Ureter (tissue), 1 donor: ENCODE data around the gene SLC27A2. TPM values are rescaled to one million over a fixed set of nuclear protein-coding genes. Genes with fewer than 3 reads are reported as not detected.

ENCODE experiments used
- DNase-seq: peaks from one replicate; pipeline ENCODE4 v3.0.0-alpha.2; 2020; ENCODE audit warnings: low spot score
- total RNA-seq: library from RNA; stranded (reverse); gene quantifications from one replicate; pipeline ENCODE4 v1.2.4, GENCODE V29; 2023
- donor health status: DM: yes; HTN: yes; CAD: no.

Gene SLC27A2
- total RNA-seq, 1 donor from 2014 or later = 8.1 TPM

DNA sequence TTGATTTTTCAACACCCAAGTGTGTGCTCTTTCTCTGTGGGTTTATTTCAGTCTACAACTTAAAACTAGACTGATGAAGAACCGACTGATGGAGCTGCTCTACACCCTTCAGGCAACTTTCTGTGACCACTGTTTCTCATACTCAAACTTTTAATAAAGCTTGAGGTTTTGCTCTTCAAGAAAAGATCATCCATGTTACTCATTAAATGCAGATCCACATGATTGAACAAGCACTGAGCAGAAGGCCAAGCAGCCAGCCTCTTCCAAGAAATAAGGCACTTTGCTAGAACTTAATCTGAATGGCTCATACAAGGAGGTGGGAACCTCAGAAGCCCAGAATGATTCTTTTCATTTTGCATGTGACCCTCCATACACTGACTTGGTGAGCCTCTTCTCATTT is 8.7 kb downstream of the SLC27A2 start:
- DNase-seq = no peak

DNA sequence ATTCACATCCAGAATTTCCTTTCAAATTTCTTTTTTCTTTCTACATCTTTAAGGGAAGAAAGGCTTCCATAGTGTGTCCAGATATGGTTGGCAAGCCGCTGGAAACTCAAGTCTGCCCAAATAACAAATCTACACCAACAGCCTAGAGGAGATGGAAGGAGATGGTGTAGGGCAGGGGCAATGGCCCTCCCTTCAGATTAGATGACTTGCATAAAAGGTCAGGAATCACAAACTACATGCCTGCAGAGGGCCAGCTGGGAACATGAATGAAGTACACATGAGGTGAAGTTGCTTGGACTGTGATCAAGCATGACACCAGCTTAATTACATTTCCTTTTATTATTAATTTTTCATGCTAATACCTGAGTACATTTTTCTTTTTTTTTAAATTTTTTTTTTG is 10.2 kb downstream of the SLC27A2 start:
- no peak for DNase-seq

DNA sequence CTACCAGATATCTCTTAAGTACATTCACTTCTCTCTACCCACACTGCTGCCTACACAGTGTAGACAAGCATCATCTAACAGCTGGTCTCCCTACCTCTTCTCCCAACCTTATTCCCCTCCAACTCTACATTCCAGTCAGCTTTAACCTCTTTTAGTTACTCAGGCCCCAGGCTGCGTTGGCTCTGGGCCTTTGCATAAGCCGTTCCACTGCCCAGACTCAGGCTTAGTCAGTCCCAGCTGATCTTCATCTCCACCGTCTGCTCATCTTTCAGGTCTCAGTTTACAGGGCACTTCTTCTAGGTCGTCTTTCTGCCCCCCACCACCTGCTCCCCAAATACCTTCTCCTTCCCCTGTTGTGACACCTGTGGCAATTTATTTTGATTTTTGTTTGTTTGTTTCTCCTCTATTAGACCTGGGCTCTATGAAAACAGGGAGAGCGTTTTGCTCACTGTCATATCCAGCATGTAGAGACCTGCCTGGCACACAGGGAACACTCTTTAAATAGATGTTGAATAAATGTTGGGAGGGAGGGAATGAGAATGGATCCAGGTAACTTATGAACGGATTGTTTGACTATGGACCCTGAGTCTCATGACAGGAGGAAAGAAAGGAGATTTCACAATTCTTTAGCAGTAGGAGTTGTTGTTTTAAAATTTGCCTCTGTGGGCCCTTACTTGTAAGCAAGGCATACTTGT is 11.1 kb downstream of the SLC27A2 start:
- DNase-seq = no peak

DNA sequence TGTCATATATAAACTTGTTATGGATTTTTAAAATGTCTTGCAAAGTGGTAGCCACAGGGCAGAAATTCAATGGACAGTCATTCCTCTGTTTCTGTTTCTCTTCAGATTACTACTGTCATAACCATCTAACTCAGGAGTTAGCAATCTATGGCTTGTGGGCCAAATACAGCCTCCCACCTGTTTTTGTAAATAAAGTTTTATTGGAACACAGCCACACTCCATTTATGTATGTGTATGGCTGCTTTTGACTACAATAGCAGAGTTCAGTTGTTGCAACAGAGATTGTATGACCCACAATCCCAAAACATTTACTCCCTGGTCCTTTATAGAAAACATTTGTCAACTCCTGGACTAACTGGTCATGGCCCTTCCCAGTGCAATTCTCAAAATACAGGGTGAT is 20.0 kb downstream of the SLC27A2 start:
- no peak for DNase-seq

DNA sequence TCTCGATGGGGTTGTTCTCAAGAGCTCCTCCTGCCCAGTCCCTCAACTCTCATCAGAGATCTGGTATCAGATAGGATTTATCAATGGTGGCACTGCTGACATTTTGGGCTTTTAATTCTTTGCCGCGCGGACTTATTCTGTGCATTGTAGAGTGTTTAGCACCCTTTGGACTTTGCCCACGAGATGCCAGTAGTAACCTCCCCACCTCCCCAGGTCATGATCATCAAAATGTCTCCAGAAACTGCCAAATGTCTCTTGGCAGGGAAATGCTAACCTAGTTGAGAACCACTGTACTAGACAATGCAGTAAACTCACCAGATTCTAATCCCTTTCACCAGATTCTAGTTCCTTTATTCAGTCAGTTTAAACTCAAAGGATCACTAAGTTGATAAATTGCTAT is 24.0 kb downstream of the SLC27A2 start:
- no peak for DNase-seq

DNA sequence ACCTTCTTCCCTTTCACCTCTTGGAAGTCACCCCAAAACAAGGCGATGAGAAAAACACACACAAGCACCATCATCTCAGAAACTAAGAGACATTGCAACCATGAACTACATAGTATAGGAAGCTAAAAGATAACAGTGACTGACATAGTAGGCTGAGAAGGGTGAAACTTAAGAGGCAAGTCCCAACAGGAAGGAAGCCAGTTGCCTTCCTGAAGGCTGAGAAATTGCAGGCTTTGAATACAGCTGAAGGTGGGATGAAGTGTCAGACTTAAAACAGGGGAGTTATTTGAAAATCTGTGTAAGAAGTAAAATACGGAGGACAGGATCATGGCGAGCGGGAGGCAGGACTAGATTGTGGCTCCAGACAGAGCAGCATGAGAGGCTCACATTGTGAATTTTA is 27.8 kb downstream of the SLC27A2 start:
- no peak for DNase-seq

DNA sequence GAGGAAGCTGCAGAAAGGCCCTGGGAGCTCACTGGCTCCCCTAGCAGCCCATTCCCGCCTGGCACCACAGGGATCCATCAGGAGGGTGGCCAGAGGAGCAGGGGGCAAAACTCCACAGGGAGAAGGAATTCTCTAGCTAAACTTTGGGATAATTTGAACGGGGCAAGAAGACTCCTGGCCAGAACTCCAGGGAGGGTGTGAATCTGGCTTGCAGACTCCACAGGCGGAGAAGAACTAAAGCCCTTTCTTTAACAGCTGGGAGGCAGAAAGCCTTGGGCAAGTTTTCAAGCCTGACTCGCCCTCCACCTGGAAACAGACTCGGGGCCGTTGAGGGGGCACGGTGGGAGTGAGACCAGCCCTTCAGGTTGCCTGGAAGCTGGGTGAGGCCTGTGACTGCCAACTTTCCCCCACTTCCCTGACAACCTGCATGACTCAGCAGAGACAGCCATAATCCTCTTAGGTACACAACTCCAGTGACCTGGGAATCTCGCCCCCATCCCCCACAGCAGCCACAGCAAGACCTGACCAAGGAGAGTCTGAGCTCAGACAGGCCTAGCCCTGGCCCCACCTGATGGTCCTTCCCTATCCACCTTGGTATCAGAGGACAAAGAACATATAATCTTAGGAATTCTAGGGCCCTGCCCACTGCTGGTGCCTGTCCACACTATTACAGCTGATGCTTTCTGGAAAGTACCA is 28.6 kb downstream of the SLC27A2 start:
- DNase-seq = peak; percentile 53

DNA sequence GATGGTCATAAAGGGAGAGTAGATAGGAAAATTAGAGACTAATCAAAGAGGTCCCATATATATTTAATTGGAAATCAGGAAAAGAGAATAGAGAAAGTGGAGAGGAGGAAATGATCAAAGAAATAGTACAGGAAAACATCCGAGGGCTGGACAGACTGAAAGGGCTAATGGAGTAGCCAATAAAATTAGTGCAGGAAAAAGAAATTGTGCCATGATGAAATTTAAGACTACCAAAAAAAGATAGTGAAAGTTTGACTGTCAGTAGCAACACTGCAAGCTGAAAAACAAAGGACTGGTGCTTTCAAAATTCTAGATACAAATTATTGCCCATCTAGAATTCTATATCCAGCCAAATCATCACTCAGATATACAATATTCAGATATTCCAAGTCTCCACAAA is 36.3 kb downstream of the SLC27A2 start:
- no peak for DNase-seq

DNA sequence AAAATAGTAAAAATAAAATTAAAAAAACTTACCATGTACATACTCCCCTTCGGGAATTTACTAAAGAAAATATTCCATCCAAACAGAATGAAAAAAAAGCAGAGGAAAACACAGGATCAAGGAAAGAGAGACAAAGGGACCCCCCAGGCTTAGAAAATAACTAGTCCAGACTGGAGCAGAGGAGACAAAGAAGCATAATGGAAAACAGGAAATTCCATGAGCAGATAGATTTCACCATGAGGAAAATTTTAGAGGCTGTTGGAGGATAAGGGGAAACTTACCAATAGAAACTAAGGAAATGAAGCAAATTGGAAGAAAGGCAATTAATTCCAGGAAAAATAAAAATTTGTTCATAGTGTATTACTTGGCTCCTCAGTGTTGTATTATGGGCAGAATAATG is 36.7 kb downstream of the SLC27A2 start:
- no peak for DNase-seq

DNA sequence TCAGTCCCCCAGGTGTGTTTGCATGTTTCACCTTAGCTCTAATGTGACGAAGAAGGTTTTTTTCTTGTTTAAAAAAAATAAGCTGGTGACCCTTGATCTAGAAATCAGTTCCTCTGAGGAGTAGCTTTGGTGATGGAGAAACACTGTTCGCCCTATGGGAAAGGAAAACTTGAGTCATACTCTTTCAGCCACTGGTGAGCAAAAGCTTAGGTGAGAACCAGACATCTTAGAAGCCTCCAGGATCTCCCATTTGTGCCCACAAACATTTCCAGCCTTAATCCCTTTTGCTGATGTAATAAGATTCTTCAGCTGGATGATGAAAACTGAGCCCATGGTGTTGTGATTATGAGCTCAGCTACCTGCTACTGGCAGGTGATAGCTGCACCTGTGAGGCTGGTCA is 37.8 kb downstream of the SLC27A2 start:
- no peak for DNase-seq

DNA sequence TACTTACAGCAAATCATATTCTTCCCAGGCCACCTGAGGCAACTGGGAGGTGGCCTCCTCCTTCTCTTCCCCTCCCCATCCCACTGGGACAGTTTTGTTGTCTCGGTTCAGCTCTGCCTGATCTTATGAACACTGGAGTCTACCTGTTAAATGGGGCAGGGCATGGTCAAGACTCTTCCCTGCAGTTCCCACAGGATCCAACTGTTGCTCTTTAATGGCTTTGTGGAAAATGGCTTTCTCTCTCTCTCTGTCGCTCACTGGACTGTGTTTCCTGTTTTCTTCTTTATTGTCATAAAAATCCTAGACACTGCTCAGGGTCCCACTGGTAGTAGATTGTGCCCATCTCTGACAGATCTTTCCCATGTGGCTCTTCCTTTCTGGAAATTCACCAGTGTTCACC is 40.2 kb downstream of the SLC27A2 start:
- DNase-seq = no peak

DNA sequence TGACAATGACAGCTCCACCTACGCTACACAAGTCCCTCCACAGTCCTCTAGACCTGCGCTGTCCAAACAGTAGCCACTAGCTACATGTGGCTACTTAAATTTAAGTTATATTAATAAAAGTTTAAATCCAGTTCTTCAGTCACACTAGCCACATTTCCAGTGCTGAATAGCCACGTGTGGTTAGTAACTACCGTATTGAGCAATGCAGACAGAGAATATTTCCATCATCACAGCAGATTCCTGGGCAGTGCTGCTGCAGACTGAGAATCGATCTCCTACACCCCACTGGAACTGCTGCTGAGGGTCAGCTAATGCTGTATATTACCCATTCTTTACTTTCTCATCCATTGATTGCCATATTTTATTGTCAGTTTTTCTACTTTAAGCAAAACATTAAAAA is 42.6 kb downstream of the SLC27A2 start:
- no peak for DNase-seq

DNA sequence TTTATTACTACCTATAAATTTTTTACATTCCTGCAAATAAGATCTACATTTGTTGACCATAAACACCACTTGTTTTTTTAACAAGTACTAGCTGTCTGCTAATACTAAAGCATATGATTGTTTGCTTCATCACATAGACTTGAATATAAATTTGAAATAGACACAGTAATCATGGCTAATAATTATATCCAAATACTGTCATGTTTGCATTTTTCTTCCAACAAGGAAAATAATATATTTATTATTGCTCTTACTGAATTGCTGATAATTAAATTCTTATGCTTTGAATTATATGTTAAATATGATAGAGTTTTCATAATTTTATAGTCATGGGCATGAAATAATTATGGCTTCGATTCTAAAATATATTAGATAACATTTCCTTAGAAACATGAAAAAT is 43.1 kb downstream of the SLC27A2 start:
- no peak for DNase-seq

DNA sequence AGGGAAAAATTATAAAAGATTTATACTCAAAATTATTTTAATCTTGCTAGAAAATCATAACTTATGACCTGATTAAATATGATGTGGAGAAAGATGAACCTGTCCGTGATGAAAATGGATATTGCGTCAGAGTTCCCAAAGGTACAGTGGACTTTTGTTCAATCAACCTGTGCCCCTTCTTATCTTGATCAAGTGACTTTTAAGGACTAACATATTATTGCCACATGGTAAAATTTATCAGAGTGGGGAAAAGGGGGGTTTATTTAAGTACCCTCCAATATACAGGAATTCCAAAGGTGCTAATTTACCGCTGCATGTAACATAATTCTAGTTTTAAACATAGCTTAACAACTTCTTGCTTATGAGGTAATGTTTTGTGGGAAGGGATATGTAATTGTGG is 43.9 kb downstream of the SLC27A2 start:
- DNase-seq = no peak

DNA sequence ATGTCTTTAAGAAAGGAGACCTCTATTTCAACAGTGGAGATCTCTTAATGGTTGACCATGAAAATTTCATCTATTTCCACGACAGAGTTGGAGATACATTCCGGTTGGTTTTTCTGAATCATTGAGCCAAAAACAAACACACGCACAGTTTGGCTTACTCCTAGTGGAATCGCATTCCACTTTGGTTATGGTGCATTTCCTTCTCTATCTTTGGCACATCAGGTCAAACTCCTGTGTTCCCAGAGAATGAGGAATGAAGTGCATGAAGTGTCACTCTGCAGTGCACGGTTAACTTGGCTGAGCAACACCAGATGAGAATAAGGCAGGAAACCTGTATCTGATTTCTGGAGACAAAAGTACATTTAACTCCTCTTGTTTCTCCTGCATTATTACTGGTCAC is 45.1 kb downstream of the SLC27A2 start:
- no peak for DNase-seq

DNA sequence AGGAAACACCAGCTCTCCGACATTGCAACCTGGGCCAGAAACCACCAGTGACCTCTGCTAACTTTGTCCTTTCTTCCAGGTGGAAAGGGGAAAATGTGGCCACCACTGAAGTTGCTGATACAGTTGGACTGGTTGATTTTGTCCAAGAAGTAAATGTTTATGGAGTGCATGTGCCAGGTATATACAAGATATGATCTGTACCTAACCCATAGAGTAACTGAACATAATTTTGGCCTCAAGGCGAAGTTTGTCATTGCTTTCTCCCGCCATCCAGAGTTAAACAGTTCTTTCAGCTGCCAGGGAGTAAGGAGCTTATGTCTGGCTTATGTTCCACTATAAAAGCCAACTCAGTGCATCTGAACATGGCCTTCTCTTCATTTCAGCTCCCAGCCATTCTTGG is 46.9 kb downstream of the SLC27A2 start:
- DNase-seq = no peak

DNA sequence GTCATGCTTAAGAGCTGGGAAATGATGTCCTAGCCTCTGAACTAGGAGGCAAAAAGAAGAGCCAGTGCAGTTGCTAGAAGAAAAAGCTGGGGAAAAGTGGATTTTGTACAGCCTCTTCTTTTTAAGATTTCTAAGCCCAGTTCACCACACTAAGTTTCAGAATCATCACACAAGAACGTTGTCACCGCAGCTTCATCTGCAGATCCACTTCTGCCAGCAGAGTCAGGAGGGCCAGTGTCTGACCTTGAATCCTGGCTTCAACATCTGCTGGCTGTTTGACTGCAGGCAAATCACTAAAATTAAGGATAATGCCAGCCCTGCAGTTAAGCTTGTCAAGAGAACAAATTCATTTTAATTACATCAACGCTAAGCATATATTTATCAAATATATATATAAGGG is 47.3 kb downstream of the SLC27A2 start:
- DNase-seq = no peak

DNA sequence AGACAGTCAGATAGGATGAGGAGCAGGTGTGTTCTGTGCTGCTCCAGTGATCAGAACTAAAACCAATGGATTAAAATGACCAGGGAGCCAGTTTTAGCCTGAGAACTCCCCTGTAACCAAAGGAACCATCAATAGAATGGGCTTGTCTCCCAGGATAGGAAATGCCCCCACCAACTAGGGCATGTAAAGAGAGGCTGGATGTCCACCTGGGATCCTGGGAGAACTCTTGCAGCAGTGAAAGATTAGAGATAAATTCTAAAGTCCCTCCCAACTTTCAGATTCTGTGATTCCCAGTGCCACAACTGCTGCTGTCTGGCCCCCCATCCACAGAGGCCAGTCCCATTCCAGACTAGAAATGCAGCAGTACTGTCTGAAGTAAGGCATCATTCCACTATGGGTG is 49.8 kb downstream of the SLC27A2 start:
- no peak for DNase-seq

DNA sequence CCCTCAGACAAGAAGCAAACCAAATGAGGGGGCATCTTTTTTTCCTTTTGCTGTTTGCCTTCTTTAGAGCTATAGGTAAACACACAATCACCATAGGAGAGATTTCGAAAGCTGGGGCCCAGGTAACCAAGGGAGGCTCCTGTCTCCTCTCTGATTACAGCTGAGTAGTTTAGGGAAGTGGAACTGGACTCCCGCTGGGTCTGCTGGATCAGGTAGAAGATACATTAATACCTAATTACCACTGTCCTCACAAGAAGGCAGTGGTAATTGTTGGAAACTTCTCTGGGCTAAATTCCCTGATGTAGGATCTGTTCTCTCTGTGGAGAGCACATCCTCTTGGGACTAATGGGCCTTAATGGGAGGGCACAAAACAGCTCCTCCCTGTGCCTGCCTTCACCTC is 50.8 kb downstream of the SLC27A2 start:
- DNase-seq = no peak

DNA sequence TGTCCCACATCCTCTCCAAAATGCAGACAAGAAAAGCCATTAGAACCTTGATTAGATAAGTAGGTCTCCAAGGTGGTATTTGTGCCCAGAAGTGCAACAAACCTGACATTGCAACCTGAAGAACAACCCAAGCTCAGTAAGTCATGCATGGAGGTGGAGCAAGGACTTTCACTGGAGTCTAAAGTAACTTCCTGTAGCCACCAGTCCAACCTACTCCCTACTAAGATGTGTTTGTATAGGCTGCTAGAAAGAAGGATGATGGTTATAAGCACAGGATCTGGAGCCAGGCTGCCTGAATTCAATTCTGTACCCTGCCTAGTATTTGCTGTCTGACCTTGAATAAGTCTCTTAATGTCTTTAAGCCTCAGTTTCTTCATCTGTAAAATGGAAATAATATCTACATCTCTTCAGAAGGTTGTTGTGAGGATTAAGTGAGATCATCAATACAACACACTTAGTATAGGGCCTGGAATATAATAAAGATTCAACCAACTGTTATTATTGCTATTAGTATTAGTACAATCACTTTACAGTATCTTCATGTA is 51.3 kb downstream of the SLC27A2 start:
- no peak for DNase-seq

DNA sequence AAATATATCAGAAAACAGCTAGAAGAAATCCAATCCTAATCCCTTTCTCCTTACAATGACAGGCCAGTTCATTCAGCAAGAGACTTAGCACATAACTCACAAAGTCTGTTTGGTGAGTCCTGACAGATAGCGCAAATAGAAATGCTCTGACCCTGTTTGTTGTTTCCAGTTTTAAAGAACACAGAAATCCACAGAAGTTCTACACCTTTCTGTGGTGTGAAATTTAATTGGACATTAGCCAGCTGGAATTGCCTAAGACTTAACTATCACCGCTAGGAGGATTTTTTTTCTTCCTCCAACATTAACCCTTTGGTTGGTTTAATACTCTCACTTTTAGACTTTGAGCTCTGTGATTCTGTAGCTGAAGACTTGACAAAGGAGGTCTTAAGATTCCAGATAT is 52.8 kb downstream of the SLC27A2 start:
- no peak for DNase-seq

DNA sequence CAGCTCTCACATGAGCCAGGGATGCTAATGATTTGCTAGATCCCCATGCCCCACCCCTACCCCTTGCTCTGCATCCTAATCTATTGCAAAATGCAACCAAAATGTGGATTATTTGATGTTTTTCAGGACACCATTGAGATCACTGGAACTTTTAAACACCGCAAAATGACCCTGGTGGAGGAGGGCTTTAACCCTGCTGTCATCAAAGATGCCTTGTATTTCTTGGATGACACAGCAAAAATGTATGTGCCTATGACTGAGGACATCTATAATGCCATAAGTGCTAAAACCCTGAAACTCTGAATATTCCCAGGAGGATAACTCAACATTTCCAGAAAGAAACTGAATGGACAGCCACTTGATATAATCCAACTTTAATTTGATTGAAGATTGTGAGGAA is 53.8 kb downstream of the SLC27A2 start:
- no peak for DNase-seq

DNA sequence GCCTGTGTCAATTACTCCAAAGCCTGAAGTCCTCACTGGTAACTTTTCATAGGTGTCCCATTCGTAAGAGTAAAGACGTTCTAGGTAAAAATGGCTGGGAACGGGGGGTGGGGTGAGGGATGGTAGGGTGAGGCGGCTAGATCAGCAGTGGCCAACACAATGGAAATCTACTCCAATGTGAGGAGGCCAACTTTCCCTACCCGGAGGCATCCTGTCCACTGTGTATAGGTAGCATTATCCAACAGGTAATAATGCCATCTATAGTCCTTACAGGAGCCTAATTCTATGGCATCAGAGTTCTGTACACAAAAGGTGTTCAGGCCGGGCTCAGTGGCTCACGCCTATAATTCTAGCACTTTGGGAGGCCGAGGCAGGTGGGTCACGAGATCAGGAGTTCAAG is 54.4 kb downstream of the SLC27A2 start:
- DNase-seq = no peak

DNA sequence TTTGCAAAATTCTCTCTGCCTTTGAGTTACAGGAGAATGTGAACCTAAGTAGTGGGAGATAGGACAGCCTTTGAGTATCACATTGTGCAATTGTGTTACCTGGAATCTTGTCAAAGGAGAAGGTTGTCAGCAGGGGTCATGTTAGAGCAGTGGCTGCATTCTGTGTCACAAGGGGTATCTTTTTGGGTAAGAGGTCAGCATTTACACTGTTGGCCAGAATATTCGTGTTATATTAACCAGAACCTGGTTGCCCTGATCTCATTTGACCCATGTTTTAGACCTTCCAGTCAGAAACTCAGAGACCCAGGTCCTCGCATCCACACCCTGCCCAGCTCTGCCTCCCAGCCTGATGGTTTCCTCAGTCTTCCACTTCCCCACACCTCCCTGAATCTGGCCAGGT is 56.3 kb downstream of the SLC27A2 start:
- no peak for DNase-seq
